DMS153 treated with DMSO at 0.1 percent for 48 hours (cell line): ENCODE results near the gene MTSS2.

ENCODE experiments used
- DNase-seq: peaks from one replicate; lab custom pipeline; 2025; ENCODE audit not compliant: unreplicated experiment; lab: John Stamatoyannopoulos, UW

MTSS2 gene

GRCh38 chr16:70714581-70715054 is 28.8 kb upstream of the MTSS2 start:
- DNase-seq: no peak

GRCh38 chr16:70713824-70714223 is 28.0 kb upstream of the MTSS2 start:
- DNase-seq: no peak

GRCh38 chr16:70713342-70713741 is 27.5 kb upstream of the MTSS2 start:
- DNase-seq: no peak

- no peak for DNase-seq
Observed at GRCh38 chr16:70712942-70713341, 27.1 kb upstream of the MTSS2 start.

GRCh38 chr16:70712359-70712758 is 26.5 kb upstream of the MTSS2 start:
- DNase-seq: no peak

- no peak for DNase-seq
Observed at GRCh38 chr16:70711211-70712031, 25.6 kb upstream of the MTSS2 start.

- no peak for DNase-seq
Observed at GRCh38 chr16:70710422-70711210, 24.8 kb upstream of the MTSS2 start.

- DNase-seq: no peak
Observed at GRCh38 chr16:70709942-70710341, 24.1 kb upstream of the MTSS2 start.

- DNase-seq: no peak
Observed at GRCh38 chr16:70709457-70709856, 23.6 kb upstream of the MTSS2 start.

GRCh38 chr16:70708366-70709246 is 22.8 kb upstream of the MTSS2 start:
- DNase-seq: no peak

GRCh38 chr16:70706948-70707465 is 21.2 kb upstream of the MTSS2 start:
- DNase-seq: no peak

- no peak for DNase-seq
Observed at GRCh38 chr16:70705056-70705455, 19.2 kb upstream of the MTSS2 start.

GRCh38 chr16:70704586-70704985 is 18.7 kb upstream of the MTSS2 start:
- no peak for DNase-seq

GRCh38 chr16:70703835-70704381 is 18.1 kb upstream of the MTSS2 start:
- DNase-seq: no peak

- DNase-seq: no peak
Observed at GRCh38 chr16:70703041-70703834, 17.4 kb upstream of the MTSS2 start.

GRCh38 chr16:70702624-70703023 is 16.8 kb upstream of the MTSS2 start:
- no peak for DNase-seq

- DNase-seq: no peak
Observed at GRCh38 chr16:70701998-70702397, 16.1 kb upstream of the MTSS2 start.

GRCh38 chr16:70701596-70701995 is 15.7 kb upstream of the MTSS2 start:
- DNase-seq: no peak

- DNase-seq: no peak
Observed at GRCh38 chr16:70701036-70701435, 15.2 kb upstream of the MTSS2 start.
